Lower leg skin (tissue), 4 donors: ENCODE measurements around the gene SLC35F4. TPM values are rescaled to one million over a fixed set of nuclear protein-coding genes. Genes with fewer than 3 reads are reported as not detected.

Source experiments
- DNase-seq, 2 donors: peaks; one replicate each; pipeline ENCODE4 v3.0.0-alpha.2; 2019; ENCODE audit warnings: low spot score in 2 of 2
- H3K4me3 ChIP-seq: fragments of 200-600 bp; sonication (generic); 2 replicates; pipeline ENCODE4 v1.5.1; 2017; ENCODE audit warnings: mild to moderate bottlenecking, low read depth; ENCODE audit not compliant: poor library complexity, severe bottlenecking
- POLR2A ChIP-seq, 2 donors: fragments of 450-650 bp; IDR thresholded peaks; one replicate each; pipeline ENCODE4 v1.6.1; 2016 to 2017; ENCODE audit warnings: antibody characterized with exemption in 2 of 2, mild to moderate bottlenecking in 1 of 2, moderate library complexity in 1 of 2
- WGBS, 2 donors: methylation state at CpG; one replicate each; pipeline ENCODE4 v1.1.5; 2018; 5-methylcytosine and 5-hydroxymethylcytosine counted together
- intact Hi-C: fragments of 100-400 bp; cut with DNase I; formaldehyde crosslinking; loops from one replicate; pipeline ENCODE4 v1.15.0; 2023; ENCODE audit warnings: low total_unique reads
- total RNA-seq, 4 donors: library from RNA; depleted of rRNA; stranded (reverse); fragments of >200 nt; gene quantifications; one replicate each; pipeline ENCODE4 v1.1.0, GENCODE V29; 2016
- TF ChIP-seq, protein P1 (sequence below), 3 donors: fragments of 450-650 bp; IDR thresholded peaks; one replicate each; pipeline ENCODE4 v1.5.1; 2016; ENCODE audit warnings: antibody characterized with exemption in 3 of 3, mild to moderate bottlenecking in 3 of 3, moderate library complexity in 2 of 3

The SLC35F4 gene
- total RNA-seq, 4 donors from 2014 or later: 2.2 TPM; not detected in 3

DNA sequence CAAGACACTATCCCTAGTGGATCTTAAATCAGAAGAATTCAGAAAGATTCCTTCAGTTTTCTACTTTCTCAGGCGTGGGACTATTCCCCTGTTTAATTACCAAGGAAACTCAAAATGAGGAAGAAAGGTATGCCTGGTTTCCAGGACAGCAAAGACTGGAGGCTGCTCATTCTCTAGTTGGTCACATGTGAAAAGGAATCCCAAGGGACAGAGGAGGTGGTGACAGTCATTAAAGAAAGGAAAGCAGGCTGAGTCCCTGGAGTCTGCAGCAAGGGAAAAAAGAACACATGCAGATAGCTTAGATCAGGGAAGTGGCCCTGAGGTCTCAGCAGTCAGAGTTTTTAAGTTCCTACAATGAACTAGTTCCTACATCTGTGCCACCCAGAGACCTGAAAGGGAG lies 206.8 kb downstream of the SLC35F4 start:
- DNase-seq: no peak
- 58 to 74% methylated on average over 1 of the region's 1 CpG for WGBS, 2 donors
- H3K4me3 ChIP-seq: no peak overlapping the region
- TF ChIP-seq, protein P1, sequence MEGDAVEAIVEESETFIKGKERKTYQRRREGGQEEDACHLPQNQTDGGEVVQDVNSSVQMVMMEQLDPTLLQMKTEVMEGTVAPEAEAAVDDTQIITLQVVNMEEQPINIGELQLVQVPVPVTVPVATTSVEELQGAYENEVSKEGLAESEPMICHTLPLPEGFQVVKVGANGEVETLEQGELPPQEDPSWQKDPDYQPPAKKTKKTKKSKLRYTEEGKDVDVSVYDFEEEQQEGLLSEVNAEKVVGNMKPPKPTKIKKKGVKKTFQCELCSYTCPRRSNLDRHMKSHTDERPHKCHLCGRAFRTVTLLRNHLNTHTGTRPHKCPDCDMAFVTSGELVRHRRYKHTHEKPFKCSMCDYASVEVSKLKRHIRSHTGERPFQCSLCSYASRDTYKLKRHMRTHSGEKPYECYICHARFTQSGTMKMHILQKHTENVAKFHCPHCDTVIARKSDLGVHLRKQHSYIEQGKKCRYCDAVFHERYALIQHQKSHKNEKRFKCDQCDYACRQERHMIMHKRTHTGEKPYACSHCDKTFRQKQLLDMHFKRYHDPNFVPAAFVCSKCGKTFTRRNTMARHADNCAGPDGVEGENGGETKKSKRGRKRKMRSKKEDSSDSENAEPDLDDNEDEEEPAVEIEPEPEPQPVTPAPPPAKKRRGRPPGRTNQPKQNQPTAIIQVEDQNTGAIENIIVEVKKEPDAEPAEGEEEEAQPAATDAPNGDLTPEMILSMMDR (IDR thresholded peaks at IDR 0.05): no peak
- intact Hi-C loops: no loop called here

DNA sequence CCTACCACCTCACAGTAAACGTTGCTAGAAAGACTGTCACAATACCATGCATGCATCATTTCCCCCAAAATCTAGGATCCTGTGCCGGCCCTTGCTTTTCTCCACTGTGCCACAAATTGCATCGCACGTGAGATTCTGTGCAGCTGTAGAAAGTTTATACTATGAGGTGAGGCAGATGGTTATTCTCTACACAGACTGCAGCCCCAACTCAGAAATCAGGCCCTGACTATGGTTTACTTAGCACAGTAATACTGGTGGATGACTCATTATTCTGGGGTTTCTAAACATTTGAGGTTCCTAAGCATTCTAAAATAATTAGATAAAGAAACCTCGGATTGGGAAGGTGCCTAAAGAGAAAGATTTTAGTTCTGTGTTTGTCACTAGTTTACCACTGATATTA lies 208.4 kb downstream of the SLC35F4 start:
- 58 to 63% methylated on average over 5 of the region's 5 CpGs for WGBS, 2 donors
- no peak overlapping the region for H3K4me3 ChIP-seq
- DNase-seq: no peak
- intact Hi-C loops: no loop called here
- TF ChIP-seq, protein P1 (IDR thresholded peaks at IDR 0.05): no peak
- TF ChIP-seq POLR2A (IDR thresholded peaks at IDR 0.05): no peak

DNA sequence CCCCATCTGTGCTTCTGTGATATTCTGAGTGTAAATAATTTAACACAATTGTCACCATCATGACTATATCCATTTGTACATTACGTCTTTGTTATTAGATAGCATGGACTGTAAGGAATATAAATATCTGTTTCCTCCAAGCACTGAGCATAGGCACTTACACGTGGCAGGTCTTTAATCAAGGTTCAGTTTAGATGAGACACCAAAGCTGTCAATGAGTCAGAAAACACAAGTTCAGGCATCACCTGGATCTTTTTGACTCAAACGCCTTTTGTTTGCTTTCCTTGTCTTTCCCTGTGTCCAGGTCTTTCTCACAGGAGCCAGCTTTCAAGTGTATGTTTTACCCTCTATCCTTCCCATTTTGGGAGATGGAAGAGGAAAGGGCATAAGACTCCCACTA lies 209.0 kb downstream of the SLC35F4 start:
- intact Hi-C loops: no loop called here
- no peak for DNase-seq
- no peak for TF ChIP-seq POLR2A (IDR thresholded peaks at IDR 0.05)
- TF ChIP-seq, protein P1 (IDR thresholded peaks at IDR 0.05): no peak
- 41 to 47% methylated on average over 3 of the region's 3 CpGs for WGBS, 2 donors
- no peak overlapping the region for H3K4me3 ChIP-seq

- intact Hi-C loops: no loop called here
- H3K4me3 ChIP-seq: no peak overlapping the region
- DNase-seq: no peak
- TF ChIP-seq, protein P1 (IDR thresholded peaks at IDR 0.05): no peak
- no peak for TF ChIP-seq POLR2A (IDR thresholded peaks at IDR 0.05)
These were observed 213.1 kb downstream of the SLC35F4 start for GRCh38 chr14:57652769-57653168.

DNA sequence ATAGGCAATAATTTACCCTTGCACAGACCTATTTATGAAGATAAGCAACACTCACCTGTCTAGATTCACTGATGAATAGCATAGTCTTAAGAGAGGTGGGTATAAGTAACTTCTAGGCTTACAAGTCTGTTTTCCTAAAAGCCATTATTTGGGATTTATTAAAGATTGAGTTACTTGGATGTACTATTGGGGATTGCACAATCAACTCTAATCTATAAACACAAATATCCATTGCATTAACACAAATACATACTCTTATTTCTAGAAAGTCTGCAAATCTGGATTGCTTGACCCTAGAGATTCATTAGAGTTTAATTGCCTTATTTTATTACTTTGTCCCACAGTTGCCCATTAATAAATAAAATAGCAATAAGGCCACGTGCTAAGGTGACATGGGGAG lies 224.1 kb downstream of the SLC35F4 start:
- H3K4me3 ChIP-seq: no peak overlapping the region
- intact Hi-C loops: no loop called here
- 50 to 69% methylated on average over 1 of the region's 1 CpG for WGBS, 2 donors
- no peak for DNase-seq
- TF ChIP-seq POLR2A (IDR thresholded peaks at IDR 0.05): no peak
- TF ChIP-seq, protein P1 (IDR thresholded peaks at IDR 0.05): no peak

DNA sequence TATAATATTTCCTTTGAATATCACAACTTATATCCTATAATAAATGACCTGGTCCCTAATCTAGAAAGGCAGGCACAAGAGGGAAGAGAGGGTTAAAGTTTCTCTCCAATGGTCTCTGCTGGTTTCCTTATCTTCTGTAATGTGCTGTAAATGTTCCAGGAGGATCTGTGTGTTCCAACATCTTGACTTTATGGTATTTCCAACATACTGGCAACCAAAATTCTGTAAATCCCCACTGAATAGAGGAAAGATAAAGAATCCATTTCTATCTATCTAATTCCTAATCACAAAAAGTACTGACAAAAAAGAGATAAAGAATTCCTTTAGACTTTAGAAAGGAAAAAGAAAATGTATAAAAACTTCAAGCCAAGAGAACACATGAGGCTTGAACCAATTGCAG lies 225.9 kb downstream of the SLC35F4 start:
- TF ChIP-seq, protein P1 (IDR thresholded peaks at IDR 0.05): no peak
- no peak for TF ChIP-seq POLR2A (IDR thresholded peaks at IDR 0.05)
- no peak overlapping the region for H3K4me3 ChIP-seq
- no peak for DNase-seq
- intact Hi-C loops: no loop called here
